Adrenal gland (tissue), 12 donors: ENCODE data around the gene NSG1. TPM values are rescaled to one million over a fixed set of nuclear protein-coding genes. Genes with fewer than 3 reads are reported as not detected.
A peak's percentile ranks its signal among the peaks of the same experiment; 100 is the strongest.

Experiments
- DNase-seq, 7 donors: peaks; one replicate each; pipeline ENCODE4 v3.0.0-alpha.2; 2019 to 2020
- H3K27ac ChIP-seq, 5 donors: fragments of 200-600 bp; sonication (generic) in 4 of 5; 1 replicate in 3 of 5; 2 replicates in 2 of 5; pipeline versions ENCODE4 v1.5.1 to v1.8.0; 2016 to 2020; ENCODE audit warnings: mild to moderate bottlenecking in 1 of 5
- H3K27me3 ChIP-seq: fragments of 200-600 bp; 2 replicates; pipeline ENCODE4 v1.8.0; 2021
- H3K36me3 ChIP-seq, 2 donors: fragments of 200-600 bp; replicated peaks in 1 of 2; 1 replicate in 1 of 2; 2 replicates in 1 of 2; pipeline versions ENCODE4 v1.5.1 to v1.8.0; 2018 to 2022
- H3K4me1 ChIP-seq, 2 donors: fragments of 200-600 bp; replicated peaks in 1 of 2; 1 replicate in 1 of 2; 2 replicates in 1 of 2; pipeline versions ENCODE4 v1.5.1 to v1.8.0; 2018 to 2021
- H3K4me3 ChIP-seq, 4 donors: fragments of 200-600 bp; sonication (generic) in 3 of 4; one replicate each; pipeline ENCODE4 v1.5.1; 2016 to 2018
- H3K9me3 ChIP-seq, 3 donors: fragments of 200-600 bp; sonication (generic) in 1 of 3; replicated peaks in 1 of 3; 1 replicate in 2 of 3; 2 replicates in 1 of 3; pipeline versions ENCODE4 v1.5.1 to v1.8.0; 2016 to 2021
- POLR2A ChIP-seq, 2 donors: fragments of 450-650 bp; IDR thresholded peaks; one replicate each; pipeline ENCODE4 v1.6.1; 2017; ENCODE audit warnings: antibody characterized with exemption in 2 of 2, mild to moderate bottlenecking in 2 of 2, moderate library complexity in 1 of 2
- WGBS, 4 donors: extraction: QIAGEN DNeasy Blood & Tissue Kit in 2 of 4; methylation state at CpG; one replicate each; pipeline versions ENCODE4 v1.1.5 to v1.1.7; 2013 to 2017; 5-methylcytosine and 5-hydroxymethylcytosine counted together
- intact Hi-C, 2 donors: fragments of 100-400 bp; cut with DNase I; formaldehyde crosslinking; loops; one replicate each; pipeline versions ENCODE4 v1.14.1 to v1.15.0; 2022 to 2023
- polyA plus RNA-seq, 3 donors: library from polyadenylated mRNA; stranded (reverse); fragments of 200-250 nt in 2 of 3; fragments of 350-450 nt in 1 of 3; fragmentation: Illumina TruSeq in 1 of 3; extraction: RNeasy Lipid Tissue Mini Kit (QIAGEN cat#74804) in 1 of 3; gene quantifications; one replicate each; pipeline ENCODE4 v1.2.3, GENCODE V29; 2013 to 2014
- total RNA-seq, 9 donors: library from RNA; depleted of rRNA in 4 of 9; stranded (reverse); fragments of >200 nt in 4 of 9; fragments of 120-200 nt in 1 of 9; fragmentation: NEBNext Ultra II Directional in 1 of 9; extraction: Animal tissue kit (Norgen Biotek cat#: 25700) in 1 of 9; gene quantifications; one replicate each; pipeline versions ENCODE4 v1.1.0 to v1.2.4, GENCODE V29; 2013 to 2023
- TF ChIP-seq, protein P1 (sequence below), 6 experiments: fragments of 450-650 bp in 4 of 6; fragments of 200-600 bp in 2 of 6; sonication (generic) in 1 of 6; IDR thresholded peaks; 1 replicate in 5 of 6; 2 replicates in 1 of 6; pipeline versions ENCODE4 v1.5.1 to v1.8.0; 2016 to 2021; ENCODE audit warnings: antibody characterized with exemption in 6 of 6, mild to moderate bottlenecking in 2 of 6, moderate library complexity in 1 of 6
- donor health status: healthy with polysubstance abuse.
- donor health status: Bipolar disorder and iron deficiency.
- donor health status: DM: yes; HTN: yes; CAD: no.
- donor health status: DM: no; HTN: no; CAD: no.
- donor health status: DM: no; HTN: no; CAD: no.
- donor health status: DM: yes; HTN: yes; CAD: no.

NSG1 gene
- total and polyA plus RNA-seq, 12 donors: 1.4 to 42.7 (median 9.9) TPM

DNA sequence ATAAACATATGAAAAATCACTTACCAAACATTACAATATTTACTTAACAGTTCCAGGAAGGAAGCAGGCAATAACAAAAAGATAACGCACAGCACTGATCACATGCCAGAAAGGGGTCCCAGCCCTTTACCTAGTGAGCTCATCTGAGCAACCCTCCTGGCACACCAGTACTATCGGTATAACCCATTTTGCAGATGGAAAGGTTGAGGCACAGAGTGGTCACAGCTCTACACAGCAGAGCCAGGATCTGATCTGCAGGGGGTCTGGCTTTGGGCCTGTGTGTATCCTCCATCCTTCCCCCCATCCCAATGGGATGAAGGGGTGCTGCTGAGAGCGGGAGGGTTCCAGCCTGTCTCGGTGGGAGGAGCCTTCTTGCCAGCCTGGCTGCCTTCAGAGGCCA is 5.0 kb downstream of the NSG1 start:
- Histone ChIP-seq H3K27ac (no peak overlapping the region), H3K9me3 (no peaks in the 10 kb centered on the region), H3K36me3 (no peaks in the 10 kb centered on the region), H3K4me1 (peaks cover 0 to 8% of the 10 kb centered on the region in 2 donors), H3K4me3 (no peak overlapping the region), H3K27me3 (peaks cover 11% of the 10 kb centered on the region)
- intact Hi-C loops: no loop called here
- 79 to 85% (median 82%) methylated on average over 4 of the region's 4 CpGs for WGBS, 4 donors
- TF ChIP-seq, protein P1, sequence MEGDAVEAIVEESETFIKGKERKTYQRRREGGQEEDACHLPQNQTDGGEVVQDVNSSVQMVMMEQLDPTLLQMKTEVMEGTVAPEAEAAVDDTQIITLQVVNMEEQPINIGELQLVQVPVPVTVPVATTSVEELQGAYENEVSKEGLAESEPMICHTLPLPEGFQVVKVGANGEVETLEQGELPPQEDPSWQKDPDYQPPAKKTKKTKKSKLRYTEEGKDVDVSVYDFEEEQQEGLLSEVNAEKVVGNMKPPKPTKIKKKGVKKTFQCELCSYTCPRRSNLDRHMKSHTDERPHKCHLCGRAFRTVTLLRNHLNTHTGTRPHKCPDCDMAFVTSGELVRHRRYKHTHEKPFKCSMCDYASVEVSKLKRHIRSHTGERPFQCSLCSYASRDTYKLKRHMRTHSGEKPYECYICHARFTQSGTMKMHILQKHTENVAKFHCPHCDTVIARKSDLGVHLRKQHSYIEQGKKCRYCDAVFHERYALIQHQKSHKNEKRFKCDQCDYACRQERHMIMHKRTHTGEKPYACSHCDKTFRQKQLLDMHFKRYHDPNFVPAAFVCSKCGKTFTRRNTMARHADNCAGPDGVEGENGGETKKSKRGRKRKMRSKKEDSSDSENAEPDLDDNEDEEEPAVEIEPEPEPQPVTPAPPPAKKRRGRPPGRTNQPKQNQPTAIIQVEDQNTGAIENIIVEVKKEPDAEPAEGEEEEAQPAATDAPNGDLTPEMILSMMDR (IDR thresholded peaks at IDR 0.05): no peak
- DNase-seq: no peak

- whole genome bisulfite sequencing, 4 donors: 78 to 92% (median 84%) methylated on average over 4 to 13 of the region's 13 CpGs
- no peak for TF ChIP-seq POLR2A (IDR thresholded peaks at IDR 0.05)
- TF ChIP-seq, protein P1 (IDR thresholded peaks at IDR 0.05): no peak
- Histone ChIP-seq H3K4me1 (peaks cover 0 to under 1% of the 10 kb centered on the region in 2 donors), H3K36me3 (no peaks in the 10 kb centered on the region), H3K9me3 (no peaks in the 10 kb centered on the region), H3K27me3 (peaks cover 5% of the 10 kb centered on the region), H3K27ac (no peak overlapping the region), H3K4me3 (no peak overlapping the region)
- DNase-seq: no peak
- intact Hi-C loops: no loop called here
Observed at GRCh38 chr4:4392501-4393183, 5.7 kb downstream of the NSG1 start.

DNA sequence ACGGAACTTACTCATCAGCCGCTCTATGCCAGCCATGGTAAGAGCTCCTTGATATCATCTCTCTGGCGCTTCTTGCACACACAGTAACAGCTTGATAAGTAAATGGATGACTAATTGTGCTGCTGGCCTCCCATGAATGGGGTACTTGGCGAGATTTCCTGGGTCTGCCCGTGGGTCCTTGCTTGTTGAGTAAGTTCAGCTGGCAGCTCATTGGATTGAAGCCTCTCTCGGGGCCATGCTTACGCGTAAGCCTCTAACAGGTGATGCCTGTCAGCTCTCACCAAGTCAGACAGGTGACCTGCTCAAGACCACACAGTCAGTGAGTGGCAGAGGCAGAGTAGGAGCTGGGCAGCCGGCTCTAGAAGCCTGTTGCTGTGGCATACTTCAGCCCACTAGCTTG is 7.7 kb downstream of the NSG1 start:
- no peaks in the 10 kb centered on the region for H3K27me3 ChIP-seq
- WGBS, 4 donors: 54 to 78% (median 70%) methylated on average over 5 to 9 of the region's 9 CpGs
- no peak overlapping the region for H3K4me3 ChIP-seq
- TF ChIP-seq, protein P1 (IDR thresholded peaks at IDR 0.05): no peak
- H3K9me3 ChIP-seq: no peaks in the 10 kb centered on the region
- peak overlapping the region in 1 of 5 donors; percentile 44 for H3K27ac ChIP-seq
- no peaks in the 10 kb centered on the region for H3K36me3 ChIP-seq
- peak in 2 of 7 donors; percentile 35 to 77 for DNase-seq
- intact Hi-C loops: no loop called here
- H3K4me1 ChIP-seq: no peaks in the 10 kb centered on the region

- TF ChIP-seq, protein P1 (IDR thresholded peaks at IDR 0.05): no peak
- no peak for TF ChIP-seq POLR2A (IDR thresholded peaks at IDR 0.05)
- DNase-seq: no peak
- Histone ChIP-seq H3K4me1 (no peaks in the 10 kb centered on the region), H3K27ac (peak overlapping the region in 1 of 5 donors; percentile 44), H3K9me3 (no peaks in the 10 kb centered on the region), H3K4me3 (no peak overlapping the region), H3K27me3 (no peaks in the 10 kb centered on the region), H3K36me3 (no peaks in the 10 kb centered on the region)
- 75 to 85% (median 78%) methylated on average over 9 of the region's 9 CpGs for WGBS, 4 donors
- intact Hi-C loops: no loop called here
Observed at GRCh38 chr4:4395371-4395770, 8.5 kb downstream of the NSG1 start.
